VCaP (cell line): ENCODE data around the gene PTX4.

Source experiments
- H3K27ac ChIP-seq: fragments of 450-650 bp; 2 replicates; pipeline ENCODE4 v1.5.1; 2017
- CTCF ChIP-seq: fragments of 450-650 bp; conservative IDR thresholded peaks from 2 replicates; pipeline ENCODE4 v1.5.1; 2017; ENCODE audit warnings: mild to moderate bottlenecking, moderate library complexity

The PTX4 gene

GRCh38 chr16:1519831-1520230 is 31.1 kb upstream of the PTX4 start:
- H3K27ac ChIP-seq = no peak overlapping the region
- TF ChIP-seq CTCF = no peak

- no peak overlapping the region for H3K27ac ChIP-seq
- no peak for TF ChIP-seq CTCF
These were observed 29.9 kb upstream of the PTX4 start for GRCh38 chr16:1518626-1519135.

DNA sequence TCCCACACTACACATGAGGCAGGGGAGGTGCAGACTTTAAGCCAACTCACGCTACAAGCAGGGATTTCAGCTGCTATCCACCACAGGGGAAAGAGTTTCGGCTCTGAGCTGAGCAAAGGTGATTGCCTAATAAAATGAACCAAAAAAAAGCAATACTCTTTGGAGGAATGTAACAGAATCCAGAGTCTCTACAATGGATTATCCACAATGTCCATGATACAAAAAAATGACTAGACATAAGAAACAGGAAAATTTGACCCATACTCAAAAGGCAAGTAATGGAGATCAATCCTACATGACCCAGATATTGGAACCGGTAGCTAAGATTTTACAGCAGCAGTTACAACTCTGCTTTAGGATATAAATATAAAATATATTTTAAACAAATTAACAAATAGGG is 25.8 kb upstream of the PTX4 start:
- no peak overlapping the region for H3K27ac ChIP-seq
- TF ChIP-seq CTCF = no peak

GRCh38 chr16:1512774-1513173 is 24.0 kb upstream of the PTX4 start:
- no peak for TF ChIP-seq CTCF
- no peak overlapping the region for H3K27ac ChIP-seq

DNA sequence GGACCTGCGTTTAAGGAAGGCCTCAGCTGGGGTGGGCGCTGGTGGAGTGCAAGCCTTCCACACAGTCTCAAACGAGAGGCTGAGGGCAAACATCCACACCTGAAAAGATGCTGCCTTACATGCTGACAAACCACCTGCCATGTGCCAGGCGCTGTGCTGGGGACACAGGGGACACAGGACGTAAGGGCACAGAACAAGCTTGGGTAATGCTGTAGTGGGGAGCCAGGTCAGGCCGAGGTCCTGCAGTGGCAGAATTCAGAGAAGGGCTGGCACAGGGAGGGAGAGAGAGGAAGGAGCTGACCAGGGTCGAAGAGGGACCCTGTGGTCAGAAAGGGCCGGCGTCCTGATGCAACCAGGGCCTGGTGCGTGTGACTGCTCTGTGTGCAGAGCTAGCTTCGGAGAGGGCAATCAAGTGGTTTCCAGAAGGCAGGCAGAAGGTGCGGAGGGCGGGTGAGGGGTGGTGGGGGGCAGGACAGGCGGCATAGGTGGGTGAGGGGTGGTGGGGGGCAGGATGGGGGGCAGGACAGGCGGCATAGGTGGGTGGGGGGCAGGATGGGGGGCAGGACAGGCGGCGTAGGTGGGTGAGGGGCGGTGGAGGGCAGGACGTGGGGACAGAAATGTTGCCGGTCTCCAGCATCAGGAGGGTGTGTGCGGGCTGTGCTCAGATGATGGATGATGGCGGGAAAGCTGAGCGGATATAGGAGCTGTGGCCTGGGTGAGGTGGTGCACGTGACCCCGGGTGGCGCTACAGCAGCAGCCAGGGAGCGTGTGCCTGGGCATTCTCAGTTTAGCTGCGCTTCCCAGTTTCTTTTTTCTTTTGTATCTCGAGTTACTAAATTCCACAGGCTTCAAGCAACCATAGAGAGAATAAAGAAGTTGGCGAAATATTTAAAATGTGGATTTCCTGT is 23.2 kb upstream of the PTX4 start:
- H3K27ac ChIP-seq = no peak overlapping the region
- TF ChIP-seq CTCF = no peak

GRCh38 chr16:1510941-1511351 is 22.2 kb upstream of the PTX4 start:
- TF ChIP-seq CTCF = no peak
- no peak overlapping the region for H3K27ac ChIP-seq

DNA sequence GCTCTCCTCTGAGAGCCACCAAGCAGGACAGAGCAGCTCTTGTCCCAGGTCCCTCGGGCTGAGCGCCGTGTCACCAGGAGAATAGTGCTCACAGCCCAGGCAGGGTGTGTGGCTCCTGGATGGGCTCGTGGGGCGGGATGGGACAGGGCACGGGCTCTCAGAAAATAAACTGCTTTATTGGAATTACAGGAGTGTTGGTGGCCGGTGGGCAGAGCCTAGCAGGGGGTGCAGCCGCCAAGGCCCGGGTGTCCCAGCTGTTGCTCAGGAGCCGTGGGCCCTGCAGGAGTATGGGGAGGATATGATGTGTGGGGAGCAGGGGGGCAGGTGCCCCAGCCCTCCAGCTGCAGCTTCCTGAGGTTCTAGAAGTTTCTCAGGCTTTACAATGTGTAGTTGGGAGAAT is 21.5 kb upstream of the PTX4 start:
- no peak for TF ChIP-seq CTCF
- no peak overlapping the region for H3K27ac ChIP-seq
